ENCODE measurements around the gene RELT. TPM values are rescaled to one million over a fixed set of nuclear protein-coding genes. Genes with fewer than 3 reads are reported as not detected.

RELT gene
- total RNA-seq, 2 experiments from 2014 or later = 26.6 to 29.6 TPM

DNA sequence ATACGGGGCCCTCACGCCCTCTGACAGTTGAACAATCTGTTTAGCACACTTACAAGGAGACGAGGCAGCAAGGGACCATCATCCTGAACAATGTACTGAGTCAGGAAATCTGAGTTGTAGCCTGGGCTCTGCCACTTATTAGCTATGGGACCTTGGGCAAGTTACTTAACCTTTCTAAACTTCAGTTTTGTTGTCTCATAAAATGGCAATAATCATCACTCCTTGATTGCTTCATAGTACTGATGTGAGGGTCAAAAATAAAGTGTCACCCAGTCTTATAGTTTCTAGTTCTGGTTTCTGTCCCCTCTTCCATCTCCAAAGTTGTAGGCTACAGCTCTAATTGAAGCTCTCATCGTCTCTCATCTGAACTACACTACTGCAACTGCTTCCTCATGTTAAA, 46.7 kb downstream of the RELT start:
- Mint-ChIP-seq H3K4me1 (ENCODE audit: low read depth) (peaks cover 2% of the 10 kb centered on the region), H3K36me3 (ENCODE audit: low read depth) (no peaks in the 10 kb centered on the region), H3K4me3 (no peak overlapping the region), H3K27me3 (no peaks in the 10 kb centered on the region), H3K9me3 (no peaks in the 10 kb centered on the region), H3K27ac (no peak overlapping the region)
- ChIA-PET POLR2A (no interaction called here), CTCF (interaction anchor here (1.5 to 1.7 kb wide), 3 partner anchors 72 to 202 kb away, joined by 3 to 9 read pairs (median 6); no protein-coding TSS in a partner anchor)
- no peak for DNase-seq
- ATAC-seq = no peak
- intact Hi-C loops (cut with micrococcal nuclease) = no loop called here
- TF ChIP-seq, protein P1, sequence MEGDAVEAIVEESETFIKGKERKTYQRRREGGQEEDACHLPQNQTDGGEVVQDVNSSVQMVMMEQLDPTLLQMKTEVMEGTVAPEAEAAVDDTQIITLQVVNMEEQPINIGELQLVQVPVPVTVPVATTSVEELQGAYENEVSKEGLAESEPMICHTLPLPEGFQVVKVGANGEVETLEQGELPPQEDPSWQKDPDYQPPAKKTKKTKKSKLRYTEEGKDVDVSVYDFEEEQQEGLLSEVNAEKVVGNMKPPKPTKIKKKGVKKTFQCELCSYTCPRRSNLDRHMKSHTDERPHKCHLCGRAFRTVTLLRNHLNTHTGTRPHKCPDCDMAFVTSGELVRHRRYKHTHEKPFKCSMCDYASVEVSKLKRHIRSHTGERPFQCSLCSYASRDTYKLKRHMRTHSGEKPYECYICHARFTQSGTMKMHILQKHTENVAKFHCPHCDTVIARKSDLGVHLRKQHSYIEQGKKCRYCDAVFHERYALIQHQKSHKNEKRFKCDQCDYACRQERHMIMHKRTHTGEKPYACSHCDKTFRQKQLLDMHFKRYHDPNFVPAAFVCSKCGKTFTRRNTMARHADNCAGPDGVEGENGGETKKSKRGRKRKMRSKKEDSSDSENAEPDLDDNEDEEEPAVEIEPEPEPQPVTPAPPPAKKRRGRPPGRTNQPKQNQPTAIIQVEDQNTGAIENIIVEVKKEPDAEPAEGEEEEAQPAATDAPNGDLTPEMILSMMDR (IDR thresholded peaks at IDR 0.05) = no peak

DNA sequence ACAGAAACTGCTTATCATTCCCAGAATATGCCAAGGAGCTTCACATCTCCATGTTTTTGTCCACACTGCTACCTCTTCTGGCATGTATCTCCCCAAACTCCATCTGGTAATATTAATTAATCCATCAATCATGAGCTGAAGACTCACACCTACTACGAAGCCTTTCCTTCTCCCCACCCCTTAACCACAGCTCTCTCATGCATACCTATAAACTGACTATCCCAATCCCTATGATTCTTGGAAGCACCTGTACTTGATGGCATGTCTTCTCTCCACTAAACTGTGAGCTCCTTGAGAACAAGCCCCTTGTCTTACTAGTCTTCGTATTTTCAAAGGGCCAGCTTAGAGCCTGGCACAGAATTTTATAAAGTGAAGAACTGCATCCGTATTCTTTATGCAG, 47.3 kb downstream of the RELT start:
- H3K27ac Mint-ChIP-seq = no peak overlapping the region
- no peak overlapping the region for H3K4me3 Mint-ChIP-seq
- intact Hi-C loops (cut with micrococcal nuclease) = no loop called here
- H3K4me1 Mint-ChIP-seq (ENCODE audit: low read depth) = peaks cover 8% of the 10 kb centered on the region
- H3K36me3 Mint-ChIP-seq (ENCODE audit: low read depth) = no peaks in the 10 kb centered on the region
- CTCF ChIA-PET = interaction anchor here (0.9 to 2.6 kb wide), 6 partner anchors 9 to 238 kb away, joined by 3 to 13 read pairs (median 5); no protein-coding TSS in a partner anchor
- ATAC-seq = no peak
- H3K9me3 Mint-ChIP-seq = no peaks in the 10 kb centered on the region
- POLR2A ChIA-PET = interaction anchor here (0.8 kb wide), 1 partner anchor 11 kb away, joined by 4 read pairs; no protein-coding TSS in a partner anchor
- DNase-seq = no peak
- no peaks in the 10 kb centered on the region for H3K27me3 Mint-ChIP-seq
- TF ChIP-seq, protein P1 (IDR thresholded peaks at IDR 0.05) = no peak

DNA sequence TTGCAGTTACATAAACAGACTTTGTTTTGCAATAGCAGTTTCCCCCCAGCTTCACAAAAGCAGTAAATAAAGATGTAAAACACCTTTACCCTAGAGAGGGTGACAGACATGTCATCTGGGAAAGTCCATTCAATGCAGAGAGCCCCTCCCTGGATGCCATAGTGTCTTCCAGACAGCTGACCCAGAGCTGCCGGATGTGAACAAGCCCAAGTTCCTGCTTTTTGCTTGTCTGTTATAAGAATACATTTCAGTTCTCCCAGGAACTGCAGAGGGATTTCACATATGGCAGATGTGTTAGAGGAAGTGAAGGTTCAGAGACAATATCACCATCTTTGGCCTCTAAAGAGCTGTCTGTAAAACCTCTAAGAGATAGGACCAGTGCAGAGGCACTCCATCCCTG, 48.9 kb downstream of the RELT start:
- H3K9me3 Mint-ChIP-seq = no peaks in the 10 kb centered on the region
- no peaks in the 10 kb centered on the region for H3K27me3 Mint-ChIP-seq
- ATAC-seq (no peak), DNase-seq (no peak)
- intact Hi-C loops (cut with micrococcal nuclease) = no loop called here
- TF ChIP-seq, protein P1 (IDR thresholded peaks at IDR 0.05) = no peak
- CTCF ChIA-PET = interaction anchor here (0.6 to 2.6 kb wide), 4 partner anchors 11 to 295 kb away, joined by 3 to 13 read pairs (median 6); no protein-coding TSS in a partner anchor
- no peak overlapping the region for H3K27ac Mint-ChIP-seq
- no peak overlapping the region for H3K4me3 Mint-ChIP-seq
- POLR2A ChIA-PET = interaction anchor here (0.5 to 0.6 kb wide), 2 partner anchors 25 to 1313 kb away, joined by 3 read pairs; partner anchors contain the start of gene ANAPC15
- H3K36me3 Mint-ChIP-seq (ENCODE audit: low read depth) = no peaks in the 10 kb centered on the region
- peaks cover 10% of the 10 kb centered on the region for H3K4me1 Mint-ChIP-seq (ENCODE audit: low read depth)

DNA sequence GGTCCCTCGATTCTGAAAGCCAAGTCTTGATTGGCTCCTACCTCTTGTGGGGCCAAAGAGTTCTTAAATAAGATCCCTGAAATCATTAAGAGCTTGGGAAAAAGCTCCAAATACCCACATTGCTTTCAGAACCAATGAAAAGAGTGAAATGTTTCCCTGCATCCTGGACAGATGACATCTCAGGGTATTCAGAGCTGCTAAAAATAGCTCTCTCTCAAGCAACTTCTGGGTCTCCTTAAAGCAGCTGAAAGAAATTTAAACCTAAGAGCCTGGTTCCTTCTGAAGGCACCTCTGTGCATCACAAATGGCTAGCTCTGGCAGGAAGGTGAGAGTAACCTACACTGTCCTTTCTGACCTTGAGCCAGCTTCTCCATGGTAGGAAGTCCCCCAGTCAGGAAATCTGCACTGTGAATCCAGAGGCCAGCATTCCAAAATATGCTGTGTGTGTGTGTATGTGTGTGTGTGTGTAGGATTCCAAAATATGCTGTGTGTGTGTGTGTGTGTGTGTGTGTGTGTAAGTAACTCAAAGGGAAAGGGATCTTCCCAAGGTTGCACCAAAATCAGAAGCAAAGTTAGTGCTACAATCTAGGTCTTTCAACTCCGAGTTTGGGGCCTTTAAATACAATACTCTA, 50.1 kb downstream of the RELT start:
- Mint-ChIP-seq H3K27ac (no peak overlapping the region), H3K27me3 (no peaks in the 10 kb centered on the region), H3K4me3 (no peak overlapping the region), H3K9me3 (no peaks in the 10 kb centered on the region), H3K36me3 (ENCODE audit: low read depth) (no peaks in the 10 kb centered on the region), H3K4me1 (ENCODE audit: low read depth) (peaks cover 10% of the 10 kb centered on the region)
- CTCF ChIA-PET = interaction anchor here (1.7 to 2.6 kb wide), 3 partner anchors 12 to 200 kb away, joined by 4 to 13 read pairs (median 8); no protein-coding TSS in a partner anchor
- ATAC-seq (no peak), DNase-seq (no peak)
- intact Hi-C loops (cut with micrococcal nuclease) = no loop called here
- POLR2A ChIA-PET = no interaction called here
- TF ChIP-seq, protein P1 (IDR thresholded peaks at IDR 0.05) = no peak

DNA sequence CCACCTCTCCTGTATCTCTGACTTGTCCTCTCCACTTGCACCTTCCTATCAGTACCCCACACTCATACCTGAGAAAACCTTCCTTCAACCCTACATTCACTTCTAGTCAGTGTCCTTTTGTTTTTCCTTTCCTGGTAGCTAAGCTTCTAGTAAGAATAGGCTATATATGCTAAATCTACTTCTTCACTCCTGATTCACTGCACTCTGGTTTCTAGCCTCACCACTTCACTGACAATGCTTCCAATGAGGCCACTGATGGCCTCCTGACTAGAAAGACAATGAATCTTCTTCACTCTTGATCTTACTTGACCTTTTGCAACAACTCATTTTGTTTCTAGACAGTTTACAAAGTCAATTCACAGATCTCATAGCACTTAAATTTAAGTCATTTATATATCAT, 52.0 kb downstream of the RELT start:
- TF ChIP-seq, protein P1 (IDR thresholded peaks at IDR 0.05) = no peak
- no peak overlapping the region for H3K27ac Mint-ChIP-seq
- H3K9me3 Mint-ChIP-seq = no peaks in the 10 kb centered on the region
- DNase-seq (no peak), ATAC-seq (no peak)
- no peaks in the 10 kb centered on the region for H3K27me3 Mint-ChIP-seq
- POLR2A ChIA-PET = no interaction called here
- no peak overlapping the region for H3K4me3 Mint-ChIP-seq
- intact Hi-C loops (cut with micrococcal nuclease) = no loop called here
- CTCF ChIA-PET = interaction anchor here (1.5 to 1.9 kb wide), 3 partner anchors 14 to 232 kb away, joined by 3 to 7 read pairs (median 6); no protein-coding TSS in a partner anchor
- H3K4me1 Mint-ChIP-seq (ENCODE audit: low read depth) = peaks cover 10% of the 10 kb centered on the region
- no peaks in the 10 kb centered on the region for H3K36me3 Mint-ChIP-seq (ENCODE audit: low read depth)

Data from activated CD8-positive, alpha-beta T cell treated with anti-CD3 and anti-CD28 coated beads for 36 hours (primary cell).